Activated naive CD8-positive, alpha-beta T cell treated with anti-CD3 and anti-CD28 coated beads for 36 hours (primary cell): ENCODE results near the gene LRRC4B. TPM values are rescaled to one million over a fixed set of nuclear protein-coding genes. Genes with fewer than 3 reads are reported as not detected.

Experiments used
- DNase-seq: peaks from one replicate; pipeline ENCODE4 v3.0.0; 2021
- H3K27ac Mint-ChIP-seq: one replicate; pipeline ENCODE4 v1.8.0; 2022; ENCODE audit warnings: mild to moderate bottlenecking, moderate library complexity, mixed read lengths
- H3K27me3 Mint-ChIP-seq: one replicate; pipeline ENCODE4 v1.8.0; 2022; ENCODE audit warnings: mild to moderate bottlenecking, mixed read lengths
- H3K36me3 Mint-ChIP-seq: one replicate; pipeline ENCODE4 v1.8.0; 2021; ENCODE audit warnings: mild to moderate bottlenecking, mixed read lengths
- H3K4me1 Mint-ChIP-seq: one replicate; pipeline ENCODE4 v1.8.0; 2021; ENCODE audit warnings: mixed read lengths
- H3K4me3 Mint-ChIP-seq: one replicate; pipeline ENCODE4 v1.8.0; 2022; ENCODE audit warnings: mild to moderate bottlenecking, moderate library complexity, mixed read lengths
- H3K9me3 Mint-ChIP-seq: one replicate; pipeline ENCODE4 v1.8.0; 2022; ENCODE audit warnings: mixed read lengths
- total RNA-seq, 2 experiments: library from RNA; stranded (reverse); gene quantifications; one replicate each; pipeline ENCODE4 v1.2.3, GENCODE V29; 2021

Gene LRRC4B
- total RNA-seq, 2 experiments from 2014 or later, result not detected

GRCh38 chr19:50498219-50499056, 69.8 kb downstream of the LRRC4B start:
- Mint-ChIP-seq H3K27me3 (no peaks in the 10 kb centered on the region), H3K4me3 (no peak overlapping the region), H3K4me1 (no peaks in the 10 kb centered on the region), H3K27ac (no peak overlapping the region), H3K9me3 (no peaks in the 10 kb centered on the region), H3K36me3 (no peaks in the 10 kb centered on the region)
- DNase-seq, result no peak

GRCh38 chr19:50497022-50497405, 71.2 kb downstream of the LRRC4B start:
- H3K36me3 Mint-ChIP-seq, result no peaks in the 10 kb centered on the region
- no peaks in the 10 kb centered on the region for H3K27me3 Mint-ChIP-seq
- no peak for DNase-seq
- no peak overlapping the region for H3K4me3 Mint-ChIP-seq
- no peak overlapping the region for H3K27ac Mint-ChIP-seq
- no peaks in the 10 kb centered on the region for H3K9me3 Mint-ChIP-seq
- peaks cover 5% of the 10 kb centered on the region for H3K4me1 Mint-ChIP-seq

- no peak for DNase-seq
- Mint-ChIP-seq H3K27ac (no peak overlapping the region), H3K36me3 (peaks cover 2% of the 10 kb centered on the region), H3K27me3 (no peaks in the 10 kb centered on the region), H3K9me3 (no peaks in the 10 kb centered on the region), H3K4me1 (peaks cover 11% of the 10 kb centered on the region), H3K4me3 (no peak overlapping the region)
Observed at GRCh38 chr19:50496189-50497021, 71.8 kb downstream of the LRRC4B start.

GRCh38 chr19:50495020-50495531, 73.2 kb downstream of the LRRC4B start:
- Mint-ChIP-seq H3K36me3 (peaks cover 2% of the 10 kb centered on the region), H3K9me3 (no peaks in the 10 kb centered on the region), H3K4me1 (peaks cover 17% of the 10 kb centered on the region), H3K27ac (no peak overlapping the region), H3K4me3 (no peak overlapping the region), H3K27me3 (no peaks in the 10 kb centered on the region)
- DNase-seq, result no peak

- no peak overlapping the region for H3K27ac Mint-ChIP-seq
- H3K4me1 Mint-ChIP-seq, result peaks cover 17% of the 10 kb centered on the region
- H3K9me3 Mint-ChIP-seq, result no peaks in the 10 kb centered on the region
- DNase-seq, result no peak
- no peaks in the 10 kb centered on the region for H3K27me3 Mint-ChIP-seq
- H3K36me3 Mint-ChIP-seq, result peaks cover 2% of the 10 kb centered on the region
- no peak overlapping the region for H3K4me3 Mint-ChIP-seq
Observed at GRCh38 chr19:50494186-50495019, 73.8 kb downstream of the LRRC4B start.

GRCh38 chr19:50493171-50493570, 75.1 kb downstream of the LRRC4B start:
- Mint-ChIP-seq H3K4me3 (no peak overlapping the region), H3K9me3 (no peaks in the 10 kb centered on the region), H3K27ac (no peak overlapping the region), H3K27me3 (peaks cover 4% of the 10 kb centered on the region), H3K36me3 (peaks cover 3% of the 10 kb centered on the region), H3K4me1 (peaks cover 22% of the 10 kb centered on the region)
- no peak for DNase-seq

GRCh38 chr19:50492303-50493052, 75.8 kb downstream of the LRRC4B start:
- Mint-ChIP-seq H3K27ac (peak overlapping the region; percentile 21), H3K27me3 (peaks cover 4% of the 10 kb centered on the region), H3K36me3 (peaks cover 3% of the 10 kb centered on the region), H3K4me1 (peaks cover 24% of the 10 kb centered on the region), H3K9me3 (no peaks in the 10 kb centered on the region), H3K4me3 (peak overlapping the region; percentile 37)
- peak; percentile 29 for DNase-seq

GRCh38 chr19:50490991-50491472, 77.2 kb downstream of the LRRC4B start:
- DNase-seq, result no peak
- Mint-ChIP-seq H3K27ac (no peak overlapping the region), H3K27me3 (peaks cover 4% of the 10 kb centered on the region), H3K9me3 (peaks cover 5% of the 10 kb centered on the region), H3K36me3 (peaks cover 13% of the 10 kb centered on the region), H3K4me3 (no peak overlapping the region), H3K4me1 (peaks cover 24% of the 10 kb centered on the region)

- no peak overlapping the region for H3K27ac Mint-ChIP-seq
- H3K9me3 Mint-ChIP-seq, result peaks cover 5% of the 10 kb centered on the region
- peaks cover 24% of the 10 kb centered on the region for H3K4me1 Mint-ChIP-seq
- no peak for DNase-seq
- H3K4me3 Mint-ChIP-seq, result no peak overlapping the region
- H3K27me3 Mint-ChIP-seq, result peaks cover 4% of the 10 kb centered on the region
- peaks cover 18% of the 10 kb centered on the region for H3K36me3 Mint-ChIP-seq
Observed at GRCh38 chr19:50490411-50490811, 77.8 kb downstream of the LRRC4B start.

- Mint-ChIP-seq H3K36me3 (peaks cover 22% of the 10 kb centered on the region), H3K9me3 (peaks cover 5% of the 10 kb centered on the region), H3K4me1 (peaks cover 24% of the 10 kb centered on the region), H3K27ac (no peak overlapping the region), H3K27me3 (peaks cover 4% of the 10 kb centered on the region), H3K4me3 (no peak overlapping the region)
- no peak for DNase-seq
Observed at GRCh38 chr19:50489461-50490011, 78.7 kb downstream of the LRRC4B start.

GRCh38 chr19:50488389-50489194, 79.6 kb downstream of the LRRC4B start:
- peaks cover 24% of the 10 kb centered on the region for H3K4me1 Mint-ChIP-seq
- peaks cover 5% of the 10 kb centered on the region for H3K9me3 Mint-ChIP-seq
- DNase-seq, result no peak
- peaks cover 4% of the 10 kb centered on the region for H3K27me3 Mint-ChIP-seq
- H3K4me3 Mint-ChIP-seq, result no peak overlapping the region
- peaks cover 22% of the 10 kb centered on the region for H3K36me3 Mint-ChIP-seq
- H3K27ac Mint-ChIP-seq, result no peak overlapping the region

- H3K36me3 Mint-ChIP-seq, result peaks cover 24% of the 10 kb centered on the region
- no peak overlapping the region for H3K4me3 Mint-ChIP-seq
- H3K27ac Mint-ChIP-seq, result no peak overlapping the region
- peaks cover 5% of the 10 kb centered on the region for H3K9me3 Mint-ChIP-seq
- DNase-seq, result peak; percentile 57
- H3K4me1 Mint-ChIP-seq, result peaks cover 18% of the 10 kb centered on the region
- peaks cover 4% of the 10 kb centered on the region for H3K27me3 Mint-ChIP-seq
Observed at GRCh38 chr19:50486823-50487515, 81.3 kb downstream of the LRRC4B start.
